SK-N-MC (cell line): Measurements from ENCODE around the gene RPGR.

Experiments
- EZH2 ChIP-seq: fragments of 200-600 bp; sonication (generic); IDR thresholded peaks from one replicate; pipeline ENCODE4 v1.6.1; 2017; ENCODE audit warnings: antibody characterized with exemption
- POLR2AphosphoS5 ChIP-seq: IDR thresholded peaks from 2 replicates; pipeline ENCODE4 v1.6.1; 2012; ENCODE audit warnings: mild to moderate bottlenecking, low read depth, low read length, borderline replicate concordance

GRCh38 chrX:38287674-38288073 is 39.6 kb downstream of the RPGR start:
- TF ChIP-seq EZH2, result no peak
- TF ChIP-seq POLR2AphosphoS5, result no peak
